H9 (cell line): ENCODE data around the gene SORBS1. TPM values are rescaled to one million over a fixed set of nuclear protein-coding genes. Genes with fewer than 3 reads are reported as not detected.

Experiments
- DNase-seq: peaks from one replicate; pipeline ENCODE4 v3.0.0-alpha.2; 2017
- H2AFZ ChIP-seq: one replicate; pipeline ENCODE4 v1.6.1; 2013; ENCODE audit warnings: mild to moderate bottlenecking, low read length, control low read depth, moderate library complexity
- H2AK5ac ChIP-seq: 2 replicates; pipeline ENCODE4 v1.6.1; 2013; ENCODE audit warnings: low read length, control low read depth, mixed read lengths; ENCODE audit not compliant: insufficient read length
- H2BK120ac ChIP-seq: one replicate; pipeline ENCODE4 v1.6.1; 2013; ENCODE audit warnings: low read depth, mild to moderate bottlenecking, low read length, control low read depth, inconsistent platforms; ENCODE audit not compliant: poor library complexity, severe bottlenecking
- H2BK12ac ChIP-seq: 2 replicates; pipeline ENCODE4 v1.6.1; 2013; ENCODE audit warnings: low read length, control low read depth, mixed read lengths, low read depth; ENCODE audit not compliant: insufficient read length
- H2BK15ac ChIP-seq: 2 replicates; pipeline ENCODE4 v1.6.1; 2013; ENCODE audit warnings: low read depth, low read length, control low read depth
- H2BK20ac ChIP-seq: one replicate; pipeline ENCODE4 v1.6.1; 2013; ENCODE audit warnings: low read depth, mild to moderate bottlenecking, low read length, control low read depth, inconsistent platforms; ENCODE audit not compliant: poor library complexity, severe bottlenecking
- H2BK5ac ChIP-seq: 2 replicates; pipeline ENCODE4 v1.6.1; 2013; ENCODE audit warnings: low read length, control low read depth, mixed read lengths; ENCODE audit not compliant: insufficient read length
- H3K14ac ChIP-seq: 2 replicates; pipeline ENCODE4 v1.6.1; 2013; ENCODE audit warnings: low read length, control low read depth; ENCODE audit not compliant: insufficient read depth
- H3K18ac ChIP-seq: 2 replicates; pipeline ENCODE4 v1.6.1; 2013; ENCODE audit warnings: low read depth, mild to moderate bottlenecking, mixed read lengths, low read length, control low read depth; ENCODE audit not compliant: insufficient read length
- H3K23ac ChIP-seq: 2 replicates; pipeline ENCODE4 v1.6.1; 2013; ENCODE audit warnings: low read length, control low read depth, mixed read lengths, low read depth; ENCODE audit not compliant: insufficient read length
- H3K23me2 ChIP-seq: 2 replicates; pipeline ENCODE4 v1.6.1; 2013; ENCODE audit warnings: low read depth, mild to moderate bottlenecking, mixed read lengths, low read length, control low read depth; ENCODE audit not compliant: insufficient read length, poor library complexity, severe bottlenecking
- H3K27ac ChIP-seq: 2 replicates; pipeline ENCODE4 v1.5.1; 2013; ENCODE audit warnings: low read length, control low read depth, mixed read lengths, low read depth; ENCODE audit not compliant: insufficient read length
- H3K27me3 ChIP-seq: 2 replicates; pipeline ENCODE4 v1.6.1; 2013; ENCODE audit warnings: low read length, control low read depth, inconsistent platforms; ENCODE audit not compliant: insufficient read depth
- H3K4ac ChIP-seq: 2 replicates; pipeline ENCODE4 v1.6.1; 2013; ENCODE audit warnings: low read depth, mild to moderate bottlenecking, control low read depth, inconsistent platforms, low read length, moderate library complexity
- H3K4me1 ChIP-seq: 2 replicates; pipeline ENCODE4 v1.6.1; 2013; ENCODE audit warnings: low read length, control low read depth, inconsistent platforms; ENCODE audit not compliant: insufficient read depth
- H3K4me2 ChIP-seq: 2 replicates; pipeline ENCODE4 v1.6.1; 2013; ENCODE audit warnings: low read length, control low read depth, mixed read lengths; ENCODE audit not compliant: insufficient read length, insufficient read depth
- H3K56ac ChIP-seq: 2 replicates; pipeline ENCODE4 v1.6.1; 2013; ENCODE audit warnings: low read depth, mild to moderate bottlenecking, mixed read lengths, low read length, control low read depth; ENCODE audit not compliant: insufficient read length
- H3K79me1 ChIP-seq: 2 replicates; pipeline ENCODE4 v1.6.1; 2013; ENCODE audit warnings: low read depth, mild to moderate bottlenecking, moderate library complexity, low read length, control low read depth, inconsistent platforms; ENCODE audit not compliant: insufficient read depth, poor library complexity, severe bottlenecking
- H3K79me2 ChIP-seq: 2 replicates; pipeline ENCODE4 v1.6.1; 2013; ENCODE audit warnings: low read length, control low read depth, inconsistent platforms; ENCODE audit not compliant: insufficient read depth
- H3K9ac ChIP-seq: 2 replicates; pipeline ENCODE4 v1.6.1; 2013; ENCODE audit warnings: low read length, control low read depth, mixed read lengths; ENCODE audit not compliant: insufficient read length; ENCODE audit errors: extremely low read depth
- H3K9me3 ChIP-seq: one replicate; pipeline ENCODE4 v1.6.1; 2013; ENCODE audit warnings: low read depth, low read length, inconsistent platforms; ENCODE audit not compliant: control insufficient read depth
- H3T11ph ChIP-seq: one replicate; pipeline ENCODE4 v1.6.1; 2013; ENCODE audit warnings: mild to moderate bottlenecking, low read length, control low read depth, inconsistent platforms
- H4K20me1 ChIP-seq: one replicate; pipeline ENCODE4 v1.6.1; 2013; ENCODE audit not compliant: control insufficient read depth, insufficient read length, insufficient read depth
- H4K5ac ChIP-seq: 2 replicates; pipeline ENCODE4 v1.6.1; 2013; ENCODE audit warnings: low read depth, mild to moderate bottlenecking, mixed read lengths, low read length, control low read depth; ENCODE audit not compliant: insufficient read length
- H4K8ac ChIP-seq: replicated peaks from 2 replicates; pipeline ENCODE4 v1.6.1; 2013; ENCODE audit warnings: low read length, control low read depth, mixed read lengths, low read depth; ENCODE audit not compliant: insufficient read length
- H4K91ac ChIP-seq: 2 replicates; pipeline ENCODE4 v1.6.1; 2013; ENCODE audit warnings: low read depth, mild to moderate bottlenecking, moderate library complexity, mixed read lengths, low read length, control low read depth; ENCODE audit not compliant: insufficient read length
- H3K27ac Mint-ChIP-seq, 3 experiments: 2 replicates in 2 of 3; 3 replicates in 1 of 3; pipeline ENCODE4 v1.8.0; 2020 to 2021; ENCODE audit warnings: mixed read lengths in 3 of 3, mild to moderate bottlenecking in 1 of 3, moderate library complexity in 1 of 3
- H3K27me3 Mint-ChIP-seq: 2 replicates; pipeline ENCODE4 v1.8.0; 2021; ENCODE audit warnings: low read depth, mild to moderate bottlenecking, moderate library complexity, mixed read lengths
- H3K36me3 Mint-ChIP-seq, 3 experiments: 2 replicates in 2 of 3; 3 replicates in 1 of 3; pipeline ENCODE4 v1.8.0; 2020 to 2021; ENCODE audit warnings: low read depth in 3 of 3, mixed read lengths in 3 of 3; ENCODE audit not compliant: insufficient read depth in 1 of 3
- H3K4me1 Mint-ChIP-seq, 2 experiments: 2 replicates each; pipeline ENCODE4 v1.8.0; 2020; ENCODE audit warnings: mixed read lengths in 2 of 2
- H3K4me3 Mint-ChIP-seq, 2 experiments: 2 replicates in 1 of 2; 3 replicates in 1 of 2; pipeline ENCODE4 v1.8.0; 2020 to 2021; ENCODE audit warnings: mild to moderate bottlenecking in 2 of 2, mixed read lengths in 2 of 2, moderate library complexity in 1 of 2
- H3K9me3 Mint-ChIP-seq, 2 experiments: 2 replicates in 1 of 2; 3 replicates in 1 of 2; pipeline ENCODE4 v1.8.0; 2020; ENCODE audit warnings: mild to moderate bottlenecking in 2 of 2, mixed read lengths in 2 of 2, moderate library complexity in 1 of 2
- WGBS: extraction: QIAGEN DNeasy Blood & Tissue Kit; methylation state at CpG from one replicate; pipeline ENCODE4 v1.1.7; 2013; ENCODE audit warnings: missing lambda C conversion rate, low lambda C conversion rate, mixed read lengths; ENCODE audit not compliant: insufficient read length; ENCODE audit errors: extremely low coverage; 5-methylcytosine and 5-hydroxymethylcytosine counted together
- total RNA-seq: library from RNA; stranded (reverse); gene quantifications from 2 replicates; pipeline ENCODE4 v1.2.1, GENCODE V29; 2021
- TF ChIP-seq, protein P1 (sequence below): fragments of 200-600 bp; sonication (generic); conservative IDR thresholded peaks from 3 replicates; pipeline ENCODE4 v1.8.0; 2021; ENCODE audit warnings: antibody characterized with exemption, mild to moderate bottlenecking

SORBS1 gene
- total RNA-seq, 1 experiment from 2014 or later: 24.3 TPM

- Histone ChIP-seq H3K14ac (no peak overlapping the region), H3K27me3 (no peaks in the 10 kb centered on the region), H3T11ph (no peak overlapping the region), H2AFZ (no peak overlapping the region), H3K23ac (no peak overlapping the region), H2BK12ac (no peak overlapping the region), H3K18ac (no peak overlapping the region), H3K9me3 (no peaks in the 10 kb centered on the region), H2AK5ac (no peak overlapping the region), H2BK20ac (no peak overlapping the region), H3K23me2 (no peaks in the 10 kb centered on the region), H3K79me2 (no peaks in the 10 kb centered on the region), H2BK15ac (no peak overlapping the region), H4K8ac (no peak overlapping the region), H4K5ac (no peak overlapping the region), H2BK5ac (no peak overlapping the region), H3K4me2 (no peak overlapping the region), H3K9ac (no peak overlapping the region), H4K20me1 (no peaks in the 10 kb centered on the region), H3K79me1 (no peaks in the 10 kb centered on the region), H3K4me1 (peaks cover 2% of the 10 kb centered on the region; the same call in 1 of the 2 replicates), H3K56ac (no peak overlapping the region), H3K27ac (no peak overlapping the region), H3K4ac (no peak overlapping the region), H2BK120ac (no peak overlapping the region), H4K91ac (no peak overlapping the region)
- Mint-ChIP-seq H3K9me3 (no peaks in the 10 kb centered on the region; a peak in 1 of 5 replicates), H3K27ac (no peak overlapping the region), H3K4me1 (peaks cover 11 to 20% of the 10 kb centered on the region in 2 experiments), H3K4me3 (no peak overlapping the region), H3K36me3 (peaks cover 0 to 5% (median 0%) of the 10 kb centered on the region in 3 experiments; a peak in 4 of 7 replicates), H3K27me3 (no peaks in the 10 kb centered on the region; the same call in 1 of the 2 replicates)
- DNase-seq: no peak
- WGBS: no CpG with 5 or more reads among the region's 4 CpGs
- TF ChIP-seq, protein P1, sequence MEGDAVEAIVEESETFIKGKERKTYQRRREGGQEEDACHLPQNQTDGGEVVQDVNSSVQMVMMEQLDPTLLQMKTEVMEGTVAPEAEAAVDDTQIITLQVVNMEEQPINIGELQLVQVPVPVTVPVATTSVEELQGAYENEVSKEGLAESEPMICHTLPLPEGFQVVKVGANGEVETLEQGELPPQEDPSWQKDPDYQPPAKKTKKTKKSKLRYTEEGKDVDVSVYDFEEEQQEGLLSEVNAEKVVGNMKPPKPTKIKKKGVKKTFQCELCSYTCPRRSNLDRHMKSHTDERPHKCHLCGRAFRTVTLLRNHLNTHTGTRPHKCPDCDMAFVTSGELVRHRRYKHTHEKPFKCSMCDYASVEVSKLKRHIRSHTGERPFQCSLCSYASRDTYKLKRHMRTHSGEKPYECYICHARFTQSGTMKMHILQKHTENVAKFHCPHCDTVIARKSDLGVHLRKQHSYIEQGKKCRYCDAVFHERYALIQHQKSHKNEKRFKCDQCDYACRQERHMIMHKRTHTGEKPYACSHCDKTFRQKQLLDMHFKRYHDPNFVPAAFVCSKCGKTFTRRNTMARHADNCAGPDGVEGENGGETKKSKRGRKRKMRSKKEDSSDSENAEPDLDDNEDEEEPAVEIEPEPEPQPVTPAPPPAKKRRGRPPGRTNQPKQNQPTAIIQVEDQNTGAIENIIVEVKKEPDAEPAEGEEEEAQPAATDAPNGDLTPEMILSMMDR: no peak
Measured at GRCh38 chr10:95600158-95600557, 39.0 kb upstream of the SORBS1 start.
